Thyroid gland (tissue), 4 donors: Measurements from ENCODE around the gene OR4D6. TPM values are rescaled to one million over a fixed set of nuclear protein-coding genes. Genes with fewer than 3 reads are reported as not detected.

ENCODE experiments used
- DNase-seq, 2 donors: peaks; one replicate each; pipeline ENCODE4 v3.0.0-alpha.2; 2019
- H3K27ac ChIP-seq, 3 donors: fragments of 200-600 bp; sonication (generic); 1 replicate in 2 of 3; 2 replicates in 1 of 3; pipeline ENCODE4 v1.5.1; 2016 to 2019; ENCODE audit warnings: mild to moderate bottlenecking in 1 of 3, moderate library complexity in 1 of 3
- H3K27me3 ChIP-seq: fragments of 200-600 bp; sonication (generic); one replicate; pipeline ENCODE4 v1.5.1; 2019
- H3K36me3 ChIP-seq, 2 donors: fragments of 200-600 bp; sonication (generic); one replicate each; pipeline ENCODE4 v1.5.1; 2016 to 2019
- H3K4me1 ChIP-seq, 2 donors: fragments of 200-600 bp; sonication (generic); one replicate each; pipeline ENCODE4 v1.5.1; 2017 to 2019
- H3K4me3 ChIP-seq, 3 donors: fragments of 200-600 bp; sonication (generic); replicated peaks in 1 of 3; 1 replicate in 2 of 3; 2 replicates in 1 of 3; pipeline ENCODE4 v1.5.1; 2016; ENCODE audit warnings: mild to moderate bottlenecking in 1 of 3
- H3K9me3 ChIP-seq: fragments of 200-600 bp; sonication (generic); one replicate; pipeline ENCODE4 v1.5.1; 2017
- POLR2A ChIP-seq, 2 donors: fragments of 450-650 bp; IDR thresholded peaks; one replicate each; pipeline ENCODE4 v1.6.1; 2017; ENCODE audit warnings: antibody characterized with exemption in 2 of 2, mild to moderate bottlenecking in 2 of 2, moderate library complexity in 1 of 2
- WGBS, 2 donors: methylation state at CpG; one replicate each; pipeline ENCODE4 v1.1.5; 2017; 5-methylcytosine and 5-hydroxymethylcytosine counted together
- intact Hi-C: fragments of 100-400 bp; cut with DNase I; formaldehyde crosslinking; loops from one replicate; pipeline ENCODE4 v1.15.1; 2023
- total RNA-seq, 4 donors: library from RNA; depleted of rRNA; stranded (reverse); fragments of >200 nt; gene quantifications; one replicate each; pipeline ENCODE4 v1.2.3, GENCODE V29; 2016
- TF ChIP-seq, protein P1 (sequence below), 6 experiments: fragments of 200-600 bp in 3 of 6; fragments of 450-650 bp in 3 of 6; sonication (generic) in 3 of 6; IDR thresholded peaks; one replicate each; pipeline ENCODE4 v1.5.1; 2016 to 2019; ENCODE audit warnings: antibody characterized with exemption in 6 of 6, mild to moderate bottlenecking in 2 of 6, inconsistent platforms in 1 of 6, moderate library complexity in 1 of 6

The OR4D6 gene
- total RNA-seq: not detected

DNA sequence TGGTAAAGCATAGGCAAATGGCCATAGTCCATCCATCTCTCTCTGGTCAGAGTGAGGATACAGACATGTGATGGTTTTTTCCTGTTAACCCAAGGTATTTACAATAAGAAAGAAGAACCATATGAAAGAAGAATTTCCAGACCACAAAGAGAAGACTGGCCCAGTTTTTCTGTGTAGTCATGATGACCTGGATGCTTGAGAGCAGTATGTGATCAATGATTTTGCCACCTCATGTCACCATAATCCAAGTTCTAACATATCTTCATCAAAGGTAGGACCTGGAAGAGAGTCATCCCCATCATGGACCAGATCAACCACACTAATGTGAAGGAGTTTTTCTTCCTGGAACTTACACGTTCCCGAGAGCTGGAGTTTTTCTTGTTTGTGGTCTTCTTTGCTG is at the start of gene OR4D6:
TSS of gene OR4D6 (plus strand) at position 301 of the 400 bp plus-strand sequence. CDS start at position 301, 0 bp downstream.
- no peak for DNase-seq
- Histone ChIP-seq H3K36me3 (no peaks in the 10 kb centered on the region), H3K27ac (no peak within 1 kb of the TSS), H3K4me3 (no peak within 1 kb of the TSS), H3K4me1 (no peaks in the 10 kb centered on the region), H3K27me3 (no peaks in the 10 kb centered on the region), H3K9me3 (no peaks in the 10 kb centered on the region)
- 84 to 88% methylated on average over 2 of the region's 2 CpGs for WGBS, 2 donors
- intact Hi-C loops: no loop called here
- TF ChIP-seq, protein P1, sequence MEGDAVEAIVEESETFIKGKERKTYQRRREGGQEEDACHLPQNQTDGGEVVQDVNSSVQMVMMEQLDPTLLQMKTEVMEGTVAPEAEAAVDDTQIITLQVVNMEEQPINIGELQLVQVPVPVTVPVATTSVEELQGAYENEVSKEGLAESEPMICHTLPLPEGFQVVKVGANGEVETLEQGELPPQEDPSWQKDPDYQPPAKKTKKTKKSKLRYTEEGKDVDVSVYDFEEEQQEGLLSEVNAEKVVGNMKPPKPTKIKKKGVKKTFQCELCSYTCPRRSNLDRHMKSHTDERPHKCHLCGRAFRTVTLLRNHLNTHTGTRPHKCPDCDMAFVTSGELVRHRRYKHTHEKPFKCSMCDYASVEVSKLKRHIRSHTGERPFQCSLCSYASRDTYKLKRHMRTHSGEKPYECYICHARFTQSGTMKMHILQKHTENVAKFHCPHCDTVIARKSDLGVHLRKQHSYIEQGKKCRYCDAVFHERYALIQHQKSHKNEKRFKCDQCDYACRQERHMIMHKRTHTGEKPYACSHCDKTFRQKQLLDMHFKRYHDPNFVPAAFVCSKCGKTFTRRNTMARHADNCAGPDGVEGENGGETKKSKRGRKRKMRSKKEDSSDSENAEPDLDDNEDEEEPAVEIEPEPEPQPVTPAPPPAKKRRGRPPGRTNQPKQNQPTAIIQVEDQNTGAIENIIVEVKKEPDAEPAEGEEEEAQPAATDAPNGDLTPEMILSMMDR (IDR thresholded peaks at IDR 0.05): no peak
- TF ChIP-seq POLR2A (IDR thresholded peaks at IDR 0.05): no peak

DNA sequence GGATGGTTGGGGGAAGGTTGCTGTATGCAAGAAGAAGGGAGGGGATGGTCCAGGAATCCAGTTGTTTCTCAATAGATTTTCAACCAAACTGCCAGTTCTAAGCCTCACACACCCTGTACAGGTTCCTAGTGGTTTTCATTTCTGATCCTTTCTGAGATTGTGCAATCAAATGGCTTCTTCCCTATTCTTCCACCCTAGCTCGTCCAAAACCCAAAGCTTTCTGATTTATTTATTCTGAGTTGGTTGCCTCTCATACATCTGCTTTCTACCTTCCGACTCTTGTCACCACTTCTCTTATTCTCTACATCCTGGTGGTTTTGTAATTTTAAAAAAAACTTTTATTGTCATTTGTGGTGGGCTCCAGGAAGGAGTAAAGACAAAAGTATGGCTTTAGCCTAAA is 43.1 kb upstream of the OR4D6 start:
- Histone ChIP-seq H3K36me3 (no peaks in the 10 kb centered on the region), H3K4me3 (no peak overlapping the region), H3K4me1 (no peaks in the 10 kb centered on the region), H3K9me3 (no peaks in the 10 kb centered on the region), H3K27me3 (no peaks in the 10 kb centered on the region), H3K27ac (no peak overlapping the region)
- DNase-seq: no peak
- intact Hi-C loops: no loop called here
- no peak for TF ChIP-seq POLR2A (IDR thresholded peaks at IDR 0.05)
- TF ChIP-seq, protein P1 (IDR thresholded peaks at IDR 0.05): no peak
- WGBS, 2 donors: 69 to 73% methylated on average over 2 of the region's 2 CpGs

- no peak overlapping the region for H3K27ac ChIP-seq
- no peak overlapping the region for H3K4me3 ChIP-seq
- intact Hi-C loops: no loop called here
- no peak for DNase-seq
- no peak for TF ChIP-seq POLR2A (IDR thresholded peaks at IDR 0.05)
- TF ChIP-seq, protein P1 (IDR thresholded peaks at IDR 0.05): no peak
- H3K36me3 ChIP-seq: no peaks in the 10 kb centered on the region
- no peaks in the 10 kb centered on the region for H3K4me1 ChIP-seq
- H3K27me3 ChIP-seq: no peaks in the 10 kb centered on the region
- WGBS, 2 donors: 79 to 81% methylated on average over 1 of the region's 1 CpG
- no peaks in the 10 kb centered on the region for H3K9me3 ChIP-seq
These were observed 41.6 kb upstream of the OR4D6 start for GRCh38 chr11:59415111-59415510.

GRCh38 chr11:59416613-59417012 is 40.1 kb upstream of the OR4D6 start:
- DNase-seq: no peak
- WGBS, 2 donors: 87 to 93% methylated on average over 5 of the region's 5 CpGs
- Histone ChIP-seq H3K9me3 (no peaks in the 10 kb centered on the region), H3K27ac (no peak overlapping the region), H3K4me1 (no peaks in the 10 kb centered on the region), H3K36me3 (no peaks in the 10 kb centered on the region), H3K27me3 (no peaks in the 10 kb centered on the region), H3K4me3 (no peak overlapping the region)
- TF ChIP-seq, protein P1 (IDR thresholded peaks at IDR 0.05): no peak
- no peak for TF ChIP-seq POLR2A (IDR thresholded peaks at IDR 0.05)
- intact Hi-C loops: no loop called here

DNA sequence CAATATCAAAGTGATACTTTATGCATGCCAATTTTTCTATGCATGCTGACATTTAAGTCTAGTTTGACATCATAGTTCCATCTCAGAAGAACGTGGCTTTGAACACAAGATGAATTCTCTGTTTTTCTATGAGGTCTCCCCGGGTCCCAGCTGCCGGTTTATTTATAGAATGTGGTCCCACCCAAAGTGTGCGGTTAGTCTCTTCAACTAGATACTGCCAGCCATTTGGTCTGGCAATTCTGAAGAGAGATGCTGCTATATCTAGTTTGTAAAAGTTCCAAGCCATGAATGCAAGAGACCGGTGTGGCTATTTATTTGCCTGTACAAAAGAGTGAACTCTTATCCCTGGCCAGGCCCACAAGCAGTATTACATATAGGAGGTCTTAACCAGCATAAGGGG is 39.7 kb upstream of the OR4D6 start:
- DNase-seq: no peak
- 77 to 84% methylated on average over 5 of the region's 5 CpGs for WGBS, 2 donors
- intact Hi-C loops: no loop called here

More for the DNA sequence above, 39.7 kb upstream of the OR4D6 start:
- no peaks in the 10 kb centered on the region for H3K4me1 ChIP-seq
- H3K27me3 ChIP-seq: no peaks in the 10 kb centered on the region
- H3K4me3 ChIP-seq: no peak overlapping the region
- no peak overlapping the region for H3K27ac ChIP-seq
- TF ChIP-seq POLR2A (IDR thresholded peaks at IDR 0.05): no peak
- TF ChIP-seq, protein P1 (IDR thresholded peaks at IDR 0.05): no peak
- no peaks in the 10 kb centered on the region for H3K36me3 ChIP-seq
- no peaks in the 10 kb centered on the region for H3K9me3 ChIP-seq
